ENCODE results near the gene OSBPL10. TPM values are rescaled to one million over a fixed set of nuclear protein-coding genes. Genes with fewer than 3 reads are reported as not detected.

Gene OSBPL10
- total RNA-seq, 2 donors from 2014 or later, result 82.8 to 127 TPM

DNA sequence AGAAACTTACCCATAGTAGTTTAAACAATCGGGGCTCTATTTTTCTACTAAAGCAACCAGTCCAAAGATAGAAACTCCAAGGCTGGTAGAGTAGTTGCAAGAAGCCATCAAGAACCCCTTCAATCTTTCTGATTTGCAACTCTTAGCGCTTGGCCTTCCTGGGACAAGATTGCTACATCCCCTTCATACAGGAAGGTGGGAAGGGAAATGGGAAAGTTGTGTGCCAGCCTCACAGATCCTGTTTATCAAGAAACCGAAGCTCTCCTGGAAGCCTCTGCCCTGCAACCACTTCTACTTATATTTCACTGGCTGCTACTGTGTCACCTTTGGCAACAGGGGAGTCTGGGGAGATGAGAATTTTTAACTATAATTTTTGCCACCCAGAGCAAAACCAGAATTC, 46.2 kb downstream of the OSBPL10 start:
- no peak overlapping the region for H3K27ac ChIP-seq
- no peaks in the 10 kb centered on the region for H3K36me3 ChIP-seq
- H3K4me3 ChIP-seq, result no peak overlapping the region
- H3K4me1 ChIP-seq (replicated peaks), result peaks cover 3% of the 10 kb centered on the region
- intact Hi-C loops (cut with DNase I), result no loop called here
- DNase-seq (ENCODE audit: low spot score), result peak; percentile 24
- no peaks in the 10 kb centered on the region for H3K9me3 ChIP-seq
- H3K27me3 ChIP-seq (replicated peaks; ENCODE audit: insufficient read depth), result no peaks in the 10 kb centered on the region
- TF ChIP-seq POLR2AphosphoS5 (IDR thresholded peaks at IDR 0.05), result no peak
- TF ChIP-seq, protein P1, sequence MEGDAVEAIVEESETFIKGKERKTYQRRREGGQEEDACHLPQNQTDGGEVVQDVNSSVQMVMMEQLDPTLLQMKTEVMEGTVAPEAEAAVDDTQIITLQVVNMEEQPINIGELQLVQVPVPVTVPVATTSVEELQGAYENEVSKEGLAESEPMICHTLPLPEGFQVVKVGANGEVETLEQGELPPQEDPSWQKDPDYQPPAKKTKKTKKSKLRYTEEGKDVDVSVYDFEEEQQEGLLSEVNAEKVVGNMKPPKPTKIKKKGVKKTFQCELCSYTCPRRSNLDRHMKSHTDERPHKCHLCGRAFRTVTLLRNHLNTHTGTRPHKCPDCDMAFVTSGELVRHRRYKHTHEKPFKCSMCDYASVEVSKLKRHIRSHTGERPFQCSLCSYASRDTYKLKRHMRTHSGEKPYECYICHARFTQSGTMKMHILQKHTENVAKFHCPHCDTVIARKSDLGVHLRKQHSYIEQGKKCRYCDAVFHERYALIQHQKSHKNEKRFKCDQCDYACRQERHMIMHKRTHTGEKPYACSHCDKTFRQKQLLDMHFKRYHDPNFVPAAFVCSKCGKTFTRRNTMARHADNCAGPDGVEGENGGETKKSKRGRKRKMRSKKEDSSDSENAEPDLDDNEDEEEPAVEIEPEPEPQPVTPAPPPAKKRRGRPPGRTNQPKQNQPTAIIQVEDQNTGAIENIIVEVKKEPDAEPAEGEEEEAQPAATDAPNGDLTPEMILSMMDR (IDR thresholded peaks at IDR 0.05), result no peak
- WGBS, result 42% methylated on average over 3 of the region's 3 CpGs

DNA sequence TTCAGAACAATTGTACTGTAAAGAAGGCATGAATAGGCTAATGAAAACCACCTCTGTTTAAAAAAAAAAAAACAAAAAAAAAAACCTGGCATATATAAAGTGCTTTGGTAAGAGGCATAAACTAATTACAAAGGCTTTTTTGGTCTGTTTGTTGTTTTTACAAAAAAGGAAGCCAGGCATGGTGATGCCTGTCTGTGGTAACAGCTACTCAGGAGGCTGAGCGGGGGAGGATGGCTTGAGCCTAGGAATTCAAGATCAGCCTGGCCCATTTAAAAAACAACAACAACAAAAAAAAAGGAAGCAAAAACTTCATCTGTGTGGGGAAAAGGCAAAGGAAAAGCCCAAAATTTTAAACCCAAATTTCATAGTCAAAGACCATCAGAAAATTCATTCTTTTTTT, 47.0 kb downstream of the OSBPL10 start:
- H3K27ac ChIP-seq, result no peak overlapping the region
- no peak for DNase-seq (ENCODE audit: low spot score)
- intact Hi-C loops (cut with DNase I), result no loop called here
- no peaks in the 10 kb centered on the region for H3K9me3 ChIP-seq
- no peak overlapping the region for H3K4me3 ChIP-seq
- peaks cover 3% of the 10 kb centered on the region for H3K4me1 ChIP-seq (replicated peaks)
- TF ChIP-seq, protein P1 (IDR thresholded peaks at IDR 0.05), result no peak
- TF ChIP-seq POLR2AphosphoS5 (IDR thresholded peaks at IDR 0.05), result no peak
- TF ChIP-seq POLR2A (IDR thresholded peaks at IDR 0.05), result no peak
- 90% methylated on average over 1 of the region's 1 CpG for WGBS
- no peaks in the 10 kb centered on the region for H3K27me3 ChIP-seq (replicated peaks; ENCODE audit: insufficient read depth)
- H3K36me3 ChIP-seq, result no peaks in the 10 kb centered on the region

DNA sequence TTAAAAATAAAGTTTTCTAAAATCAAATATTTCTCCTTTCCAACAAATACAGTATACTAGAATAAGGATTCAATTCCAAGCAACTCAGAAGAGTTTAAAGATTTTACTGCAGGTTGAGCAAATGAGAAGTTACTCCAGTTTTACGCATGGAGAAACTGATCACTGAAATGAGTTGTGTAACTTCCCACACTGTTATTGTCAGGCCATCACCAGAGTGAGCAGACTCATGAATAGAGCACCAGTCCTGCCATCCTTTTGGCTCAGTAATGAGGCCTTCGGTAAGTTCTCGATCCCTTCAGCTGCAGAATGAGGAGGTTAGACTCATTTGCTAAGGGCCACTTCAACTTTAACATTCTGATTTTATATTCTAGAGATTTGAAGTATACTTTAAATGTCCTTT, 48.1 kb downstream of the OSBPL10 start:
- H3K27me3 ChIP-seq (replicated peaks; ENCODE audit: insufficient read depth), result no peaks in the 10 kb centered on the region
- H3K4me1 ChIP-seq (replicated peaks), result peaks cover 3% of the 10 kb centered on the region
- no peak overlapping the region for H3K4me3 ChIP-seq
- intact Hi-C loops (cut with DNase I), result no loop called here
- TF ChIP-seq POLR2A (IDR thresholded peaks at IDR 0.05), result no peak
- TF ChIP-seq, protein P1 (IDR thresholded peaks at IDR 0.05), result no peak
- no peak for TF ChIP-seq POLR2AphosphoS5 (IDR thresholded peaks at IDR 0.05)
- H3K9me3 ChIP-seq, result no peaks in the 10 kb centered on the region
- H3K36me3 ChIP-seq, result no peaks in the 10 kb centered on the region
- WGBS, result 99% methylated on average over 3 of the region's 3 CpGs
- no peak overlapping the region for H3K27ac ChIP-seq
- no peak for DNase-seq (ENCODE audit: low spot score)

DNA sequence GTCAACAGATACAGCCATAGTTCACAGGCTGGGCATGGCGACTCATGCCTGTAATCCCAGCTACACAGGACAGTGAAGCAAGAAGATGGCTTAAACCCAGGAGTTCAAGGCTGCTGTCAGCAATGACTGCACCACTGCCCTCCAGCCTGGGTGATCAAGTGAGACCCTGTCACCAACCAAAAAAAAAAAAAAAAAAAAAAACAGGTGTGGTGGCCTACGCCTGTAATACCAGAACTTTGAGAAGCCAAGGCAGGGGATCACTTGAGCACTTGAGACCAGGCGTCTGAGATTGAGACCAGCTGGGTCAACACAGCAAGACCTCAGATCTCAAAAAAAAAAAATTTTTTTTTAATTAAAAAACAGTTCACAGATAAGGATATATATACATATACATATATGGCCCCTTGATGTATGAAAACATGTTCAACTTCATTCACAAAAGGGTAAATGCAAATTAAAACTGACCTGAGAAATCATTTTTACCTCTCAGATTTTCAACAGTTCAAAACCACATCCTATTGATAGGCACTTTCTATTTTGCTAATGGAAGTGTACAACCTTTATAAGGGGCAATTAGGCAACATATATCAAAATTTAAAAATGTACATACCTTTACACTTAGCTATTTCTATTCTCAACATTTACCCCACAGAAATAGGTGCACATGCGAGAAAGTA, 51.1 kb downstream of the OSBPL10 start:
- Histone ChIP-seq H3K27me3 (replicated peaks; ENCODE audit: insufficient read depth) (no peaks in the 10 kb centered on the region), H3K9me3 (no peaks in the 10 kb centered on the region), H3K27ac (no peak overlapping the region), H3K4me3 (no peak overlapping the region), H3K36me3 (no peaks in the 10 kb centered on the region), H3K4me1 (replicated peaks) (no peaks in the 10 kb centered on the region)
- DNase-seq (ENCODE audit: low spot score), result no peak
- 97% methylated on average over 4 of the region's 4 CpGs for WGBS
- intact Hi-C loops (cut with DNase I), result no loop called here
- TF ChIP-seq POLR2AphosphoS5 (IDR thresholded peaks at IDR 0.05) (no peak), POLR2A (IDR thresholded peaks at IDR 0.05) (no peak)
- TF ChIP-seq, protein P1 (IDR thresholded peaks at IDR 0.05), result no peak

DNA sequence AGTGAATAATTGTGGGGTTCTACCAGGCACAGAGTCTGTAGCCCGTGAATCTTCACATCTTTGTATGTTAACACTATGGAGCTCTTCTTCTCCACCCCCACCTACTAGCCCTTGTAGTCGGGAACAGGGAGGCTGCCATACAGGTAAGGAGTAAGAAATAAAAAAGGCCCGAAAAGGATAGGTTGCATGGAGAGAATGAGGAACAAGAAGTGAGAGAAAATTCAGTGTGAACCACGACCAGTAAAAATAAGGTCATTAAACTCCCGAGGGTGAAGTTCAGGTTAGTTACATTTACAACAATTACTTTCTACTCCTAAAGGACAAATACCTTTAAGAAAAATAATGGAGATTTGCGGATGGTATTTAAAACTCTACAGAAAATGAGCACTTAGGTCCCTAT, 53.3 kb downstream of the OSBPL10 start:
- Histone ChIP-seq H3K4me3 (no peak overlapping the region), H3K27ac (no peak overlapping the region), H3K27me3 (replicated peaks; ENCODE audit: insufficient read depth) (no peaks in the 10 kb centered on the region), H3K4me1 (replicated peaks) (no peaks in the 10 kb centered on the region), H3K9me3 (no peaks in the 10 kb centered on the region), H3K36me3 (no peaks in the 10 kb centered on the region)
- no peak for DNase-seq (ENCODE audit: low spot score)
- intact Hi-C loops (cut with DNase I), result no loop called here
- TF ChIP-seq, protein P1 (IDR thresholded peaks at IDR 0.05), result no peak
- TF ChIP-seq POLR2A (IDR thresholded peaks at IDR 0.05) (no peak), POLR2AphosphoS5 (IDR thresholded peaks at IDR 0.05) (no peak)
- WGBS, result 80% methylated on average over 6 of the region's 6 CpGs

All from prostate gland (tissue), 2 donors.